Measurements from ENCODE around the gene FTCDNL1.

GRCh38 chr2:199756743-199757142, 94.2 kb downstream of the FTCDNL1 start:
- TF ChIP-seq POLR2A (IDR thresholded peaks at IDR 0.05; ENCODE audit: low read depth, low read length) (no peak), POLR2AphosphoS5 (IDR thresholded peaks at IDR 0.05; ENCODE audit: low read depth, low read length) (no peak), SPI1 (IDR thresholded peaks at IDR 0.05; ENCODE audit: low read depth, low read length) (no peak), TAF1 (IDR thresholded peaks at IDR 0.05; ENCODE audit: low read depth, low read length) (no peak), PAX5 (IDR thresholded peaks at IDR 0.05; ENCODE audit: insufficient read depth, low read length, severe bottlenecking) (no peak), POU2F2 (IDR thresholded peaks at IDR 0.05; ENCODE audit: low read depth, low read length) (no peak)
